Activated CD8-positive, alpha-beta memory T cell treated with anti-CD3 and anti-CD28 coated beads, Interleukin-2, amount 50 U/mL, for 24 hours (primary cell): ENCODE measurements around the gene DCT.

Experiments
- DNase-seq: peaks from one replicate; pipeline ENCODE4 v3.0.0-alpha.2; 2020; ENCODE audit errors: extremely low read depth

The DCT gene

DNA sequence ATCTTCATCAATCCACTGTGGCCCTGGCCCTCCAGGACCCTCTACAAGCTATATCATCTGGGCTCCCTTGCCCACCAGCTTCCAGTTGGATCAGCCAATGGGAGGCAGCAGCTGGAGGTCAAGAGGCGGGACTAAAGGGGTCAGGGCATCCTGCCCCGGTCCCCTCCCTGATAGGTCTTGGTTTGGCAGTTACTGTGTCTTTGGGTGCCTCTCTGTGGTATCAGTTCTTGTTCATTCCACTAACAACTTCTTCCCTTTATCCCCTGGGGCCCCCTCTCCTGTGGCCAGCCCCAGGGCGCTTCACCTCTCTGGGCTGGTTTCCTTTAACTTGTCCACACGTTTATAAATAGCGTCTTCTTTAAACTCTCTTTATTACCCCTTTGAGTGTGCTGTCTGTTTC lies 83.6 kb downstream of the DCT start:
- no peak for DNase-seq

DNA sequence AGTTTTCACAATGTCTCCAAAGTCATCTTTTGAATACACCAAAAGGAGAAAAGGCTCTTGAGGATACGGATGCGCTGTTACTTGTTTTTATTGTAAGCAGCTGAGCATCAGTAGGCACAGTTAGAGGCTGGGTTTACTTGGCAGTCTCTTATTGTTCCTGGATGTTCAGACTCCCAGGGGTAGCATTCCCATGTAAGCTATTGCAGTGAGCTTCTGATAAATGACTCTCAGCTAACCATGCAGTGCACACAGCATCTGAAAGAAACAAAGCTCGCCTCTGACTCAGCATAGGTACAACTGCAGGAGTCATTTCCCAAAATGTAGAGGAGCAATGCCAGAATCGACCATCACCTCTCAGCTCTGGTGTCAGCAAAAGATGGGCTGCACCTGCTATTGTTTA lies 84.8 kb downstream of the DCT start:
- no peak for DNase-seq

- no peak for DNase-seq
Observed at GRCh38 chr13:94390881-94391280, 88.6 kb downstream of the DCT start.

DNA sequence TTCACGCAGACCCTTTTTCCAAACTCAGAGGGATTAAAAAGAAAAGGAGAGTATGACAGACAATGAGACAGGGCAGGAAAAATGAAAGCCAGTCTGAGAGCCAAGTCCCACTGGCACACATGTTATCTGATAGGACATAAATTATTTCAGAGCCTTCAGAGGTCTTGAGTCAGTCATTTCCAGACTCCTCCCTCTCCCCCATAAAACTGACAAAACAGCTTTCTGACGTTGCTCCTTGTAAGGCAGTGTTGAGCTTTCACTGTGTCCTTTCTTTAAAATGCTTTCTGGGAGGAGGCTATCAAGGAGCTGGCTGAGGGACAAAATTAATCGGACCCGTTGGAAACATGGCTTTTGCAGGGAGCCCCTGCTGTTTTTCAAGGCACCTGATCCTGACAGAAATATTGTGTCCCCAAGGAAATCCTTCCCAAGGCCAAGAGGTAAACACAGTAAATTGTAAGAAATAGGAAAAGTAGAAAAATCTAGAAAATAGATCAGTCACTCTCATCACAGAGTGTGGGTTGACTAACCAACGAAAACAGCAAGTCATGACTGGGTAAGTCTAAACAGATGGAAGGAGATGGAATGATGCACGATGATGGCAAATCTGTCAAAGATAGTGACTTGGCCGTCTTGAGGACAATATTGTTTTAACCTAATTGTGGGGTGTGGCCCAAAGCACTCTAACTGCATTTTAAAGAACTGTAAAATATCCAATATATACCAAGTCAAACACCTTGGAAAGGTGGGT lies 89.7 kb downstream of the DCT start:
- DNase-seq, result no peak

- no peak for DNase-seq
Observed at GRCh38 chr13:94387047-94387446, 92.4 kb downstream of the DCT start.
